ENCODE measurements around the gene ADCY5.

DNA sequence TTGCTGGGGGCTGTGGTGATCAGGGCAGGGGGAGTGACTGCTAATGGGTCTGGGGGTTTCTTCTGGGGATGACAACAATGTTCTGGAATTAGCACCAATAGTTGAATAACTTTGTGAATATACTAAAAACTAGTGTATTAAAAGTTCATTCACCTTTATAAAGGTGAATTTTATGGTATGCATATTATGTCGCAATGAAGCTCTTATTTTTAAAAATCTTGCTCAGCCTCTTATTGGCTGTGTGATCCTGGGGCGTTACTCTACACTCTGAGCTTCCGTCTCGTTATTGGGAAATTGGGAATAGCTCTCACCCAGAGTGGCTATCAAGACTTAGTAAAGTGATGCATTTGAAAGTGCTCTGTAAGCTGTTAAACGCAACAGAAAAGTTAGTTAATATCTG lies 141.8 kb downstream of the ADCY5 start:
- no peak for TF ChIP-seq ZNF558 (tag by site-specific recombination; IDR thresholded peaks at IDR 0.05)
- no peak for TF ChIP-seq ZNF350 (tag by site-specific recombination; IDR thresholded peaks at IDR 0.05)
- TF ChIP-seq, protein P1, sequence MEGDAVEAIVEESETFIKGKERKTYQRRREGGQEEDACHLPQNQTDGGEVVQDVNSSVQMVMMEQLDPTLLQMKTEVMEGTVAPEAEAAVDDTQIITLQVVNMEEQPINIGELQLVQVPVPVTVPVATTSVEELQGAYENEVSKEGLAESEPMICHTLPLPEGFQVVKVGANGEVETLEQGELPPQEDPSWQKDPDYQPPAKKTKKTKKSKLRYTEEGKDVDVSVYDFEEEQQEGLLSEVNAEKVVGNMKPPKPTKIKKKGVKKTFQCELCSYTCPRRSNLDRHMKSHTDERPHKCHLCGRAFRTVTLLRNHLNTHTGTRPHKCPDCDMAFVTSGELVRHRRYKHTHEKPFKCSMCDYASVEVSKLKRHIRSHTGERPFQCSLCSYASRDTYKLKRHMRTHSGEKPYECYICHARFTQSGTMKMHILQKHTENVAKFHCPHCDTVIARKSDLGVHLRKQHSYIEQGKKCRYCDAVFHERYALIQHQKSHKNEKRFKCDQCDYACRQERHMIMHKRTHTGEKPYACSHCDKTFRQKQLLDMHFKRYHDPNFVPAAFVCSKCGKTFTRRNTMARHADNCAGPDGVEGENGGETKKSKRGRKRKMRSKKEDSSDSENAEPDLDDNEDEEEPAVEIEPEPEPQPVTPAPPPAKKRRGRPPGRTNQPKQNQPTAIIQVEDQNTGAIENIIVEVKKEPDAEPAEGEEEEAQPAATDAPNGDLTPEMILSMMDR (tag by site-specific recombination; IDR thresholded peaks at IDR 0.05): no peak
- TF ChIP-seq, protein P2, sequence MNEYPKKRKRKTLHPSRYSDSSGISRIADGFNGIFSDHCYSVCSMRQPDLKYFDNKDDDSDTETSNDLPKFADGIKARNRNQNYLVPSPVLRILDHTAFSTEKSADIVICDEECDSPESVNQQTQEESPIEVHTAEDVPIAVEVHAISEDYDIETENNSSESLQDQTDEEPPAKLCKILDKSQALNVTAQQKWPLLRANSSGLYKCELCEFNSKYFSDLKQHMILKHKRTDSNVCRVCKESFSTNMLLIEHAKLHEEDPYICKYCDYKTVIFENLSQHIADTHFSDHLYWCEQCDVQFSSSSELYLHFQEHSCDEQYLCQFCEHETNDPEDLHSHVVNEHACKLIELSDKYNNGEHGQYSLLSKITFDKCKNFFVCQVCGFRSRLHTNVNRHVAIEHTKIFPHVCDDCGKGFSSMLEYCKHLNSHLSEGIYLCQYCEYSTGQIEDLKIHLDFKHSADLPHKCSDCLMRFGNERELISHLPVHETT (tag by site-specific recombination; IDR thresholded peaks at IDR 0.05): no peak
- no peak for TF ChIP-seq ZNF184 (tag by site-specific recombination; IDR thresholded peaks at IDR 0.05)
- no peak for TF ChIP-seq BCL11A (tag by site-specific recombination; IDR thresholded peaks at IDR 0.05; ENCODE audit: low read depth)
- TF ChIP-seq, protein P3, sequence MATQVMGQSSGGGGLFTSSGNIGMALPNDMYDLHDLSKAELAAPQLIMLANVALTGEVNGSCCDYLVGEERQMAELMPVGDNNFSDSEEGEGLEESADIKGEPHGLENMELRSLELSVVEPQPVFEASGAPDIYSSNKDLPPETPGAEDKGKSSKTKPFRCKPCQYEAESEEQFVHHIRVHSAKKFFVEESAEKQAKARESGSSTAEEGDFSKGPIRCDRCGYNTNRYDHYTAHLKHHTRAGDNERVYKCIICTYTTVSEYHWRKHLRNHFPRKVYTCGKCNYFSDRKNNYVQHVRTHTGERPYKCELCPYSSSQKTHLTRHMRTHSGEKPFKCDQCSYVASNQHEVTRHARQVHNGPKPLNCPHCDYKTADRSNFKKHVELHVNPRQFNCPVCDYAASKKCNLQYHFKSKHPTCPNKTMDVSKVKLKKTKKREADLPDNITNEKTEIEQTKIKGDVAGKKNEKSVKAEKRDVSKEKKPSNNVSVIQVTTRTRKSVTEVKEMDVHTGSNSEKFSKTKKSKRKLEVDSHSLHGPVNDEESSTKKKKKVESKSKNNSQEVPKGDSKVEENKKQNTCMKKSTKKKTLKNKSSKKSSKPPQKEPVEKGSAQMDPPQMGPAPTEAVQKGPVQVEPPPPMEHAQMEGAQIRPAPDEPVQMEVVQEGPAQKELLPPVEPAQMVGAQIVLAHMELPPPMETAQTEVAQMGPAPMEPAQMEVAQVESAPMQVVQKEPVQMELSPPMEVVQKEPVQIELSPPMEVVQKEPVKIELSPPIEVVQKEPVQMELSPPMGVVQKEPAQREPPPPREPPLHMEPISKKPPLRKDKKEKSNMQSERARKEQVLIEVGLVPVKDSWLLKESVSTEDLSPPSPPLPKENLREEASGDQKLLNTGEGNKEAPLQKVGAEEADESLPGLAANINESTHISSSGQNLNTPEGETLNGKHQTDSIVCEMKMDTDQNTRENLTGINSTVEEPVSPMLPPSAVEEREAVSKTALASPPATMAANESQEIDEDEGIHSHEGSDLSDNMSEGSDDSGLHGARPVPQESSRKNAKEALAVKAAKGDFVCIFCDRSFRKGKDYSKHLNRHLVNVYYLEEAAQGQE (tag by site-specific recombination; IDR thresholded peaks at IDR 0.05): no peak
- no peak for TF ChIP-seq ZNF521 (tag by site-specific recombination; IDR thresholded peaks at IDR 0.05)
- no peak for TF ChIP-seq ZBTB7A (tag by site-specific recombination; IDR thresholded peaks at IDR 0.05; ENCODE audit: low read depth)
- TF ChIP-seq SP2 (tag by site-specific recombination; IDR thresholded peaks at IDR 0.05): no peak
- no peak for TF ChIP-seq ZNF433 (tag by site-specific recombination; IDR thresholded peaks at IDR 0.05; ENCODE audit: low read depth)
- TF ChIP-seq TCF7L2 (IDR thresholded peaks at IDR 0.05; ENCODE audit: borderline replicate concordance, low read depth, low read length): no peak
- no peak for TF ChIP-seq ZNF16 (tag by site-specific recombination; IDR thresholded peaks at IDR 0.05; ENCODE audit: low read depth)
